ENCODE measurements around the gene LYPD5.
"Not testable (repeated sequence)": the region's sequence is repeated elsewhere in the genome, so short reads cannot be mapped to it uniquely, and the experiment has no call there.

LYPD5 gene

GRCh38 chr19:43780706-43781525 is 21.3 kb downstream of the LYPD5 start, which contains the start of gene KCNN4:
KCNN4 (minus strand) TSS chr19:43780973; CDS start chr19:43780861, 112 bp downstream.
- no peaks in the 10 kb centered on the region for H3K36me3 ChIP-seq (ENCODE audit: control insufficient read depth, insufficient read depth, low read length)
- H3K9ac ChIP-seq (ENCODE audit: low read length) = peak within 1 kb of the TSS; percentile 67
- peak within 1 kb of the TSS; percentile 72 for H3K4me3 ChIP-seq (ENCODE audit: low read length)
- no peak within 1 kb of the TSS for H3K27ac ChIP-seq (ENCODE audit: low read depth, low read length)
- no peaks in the 10 kb centered on the region for H3K4me1 ChIP-seq (ENCODE audit: control insufficient read depth, insufficient read depth, low read length)
- H3K27me3 ChIP-seq (ENCODE audit: control insufficient read depth, insufficient read depth, low read length) = peaks cover 5% of the 10 kb centered on the region

DNA sequence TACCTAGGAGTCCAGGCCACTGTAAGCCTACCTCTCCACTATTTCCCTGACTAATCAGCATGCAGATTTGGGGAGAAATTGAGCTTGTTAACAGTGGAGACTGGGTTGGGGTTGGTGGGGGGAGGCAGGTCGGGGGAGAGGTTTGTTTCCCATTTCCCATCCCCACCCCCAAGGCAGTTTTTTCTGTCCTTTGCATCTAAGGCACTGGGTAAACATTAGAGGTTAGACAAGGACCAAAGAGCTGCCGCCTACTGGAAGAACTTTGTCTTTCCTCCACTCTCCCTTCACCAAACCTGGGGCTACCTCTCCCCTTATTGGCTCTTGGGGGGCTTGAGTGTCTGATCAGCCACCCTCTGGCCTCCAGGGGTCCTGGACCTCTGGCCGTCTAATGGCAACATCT is 22.4 kb downstream of the LYPD5 start:
- no peak overlapping the region for H3K27ac ChIP-seq (ENCODE audit: low read depth, low read length)
- H3K4me1 ChIP-seq (ENCODE audit: control insufficient read depth, insufficient read depth, low read length) = no peaks in the 10 kb centered on the region
- peak overlapping the region; percentile 72 for H3K4me3 ChIP-seq (ENCODE audit: low read length)
- H3K9ac ChIP-seq (ENCODE audit: low read length) = peak overlapping the region; percentile 67
- peaks cover 7% of the 10 kb centered on the region for H3K27me3 ChIP-seq (ENCODE audit: control insufficient read depth, insufficient read depth, low read length)
- H3K36me3 ChIP-seq (ENCODE audit: control insufficient read depth, insufficient read depth, low read length) = no peaks in the 10 kb centered on the region

DNA sequence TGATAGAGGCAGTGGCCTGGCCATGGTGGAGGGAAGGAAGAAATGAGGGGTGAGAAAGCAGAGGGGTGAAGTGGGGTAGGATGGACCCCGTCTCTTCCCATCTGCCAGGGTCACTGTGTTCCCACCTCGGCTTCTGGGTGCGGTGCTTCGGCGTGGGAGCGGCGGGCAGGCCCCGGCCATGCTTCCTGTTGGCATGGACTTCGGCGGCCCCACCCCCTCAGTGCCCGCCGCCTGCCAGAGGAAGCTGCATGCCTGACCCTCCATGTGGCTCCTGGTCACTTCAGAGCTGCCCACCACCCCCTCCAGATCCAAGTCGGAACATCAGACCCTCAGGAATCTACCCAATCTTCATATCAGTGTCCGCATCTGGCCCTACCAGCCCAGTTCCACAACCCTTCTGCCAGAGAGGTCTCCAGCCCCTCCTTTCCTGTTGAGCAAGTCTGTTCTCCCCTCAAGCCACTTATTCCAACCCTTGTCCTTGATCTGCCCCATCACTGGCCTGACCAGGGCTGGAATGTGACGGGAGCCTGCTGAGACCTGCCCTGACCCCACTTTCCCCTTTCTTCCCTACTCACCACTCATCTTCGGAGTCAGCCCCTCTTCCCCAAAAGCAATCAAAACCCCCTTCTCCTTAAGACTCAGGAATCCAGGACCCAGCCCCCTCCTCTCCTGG is 23.0 kb downstream of the LYPD5 start:
- Histone ChIP-seq H3K36me3 (ENCODE audit: control insufficient read depth, insufficient read depth, low read length) (no peaks in the 10 kb centered on the region), H3K4me3 (ENCODE audit: low read length) (peak overlapping the region; percentile 72), H3K27me3 (ENCODE audit: control insufficient read depth, insufficient read depth, low read length) (peaks cover 6% of the 10 kb centered on the region), H3K9ac (ENCODE audit: low read length) (peak overlapping the region; percentile 67), H3K4me1 (ENCODE audit: control insufficient read depth, insufficient read depth, low read length) (no peaks in the 10 kb centered on the region), H3K27ac (ENCODE audit: low read depth, low read length) (no peak overlapping the region)

DNA sequence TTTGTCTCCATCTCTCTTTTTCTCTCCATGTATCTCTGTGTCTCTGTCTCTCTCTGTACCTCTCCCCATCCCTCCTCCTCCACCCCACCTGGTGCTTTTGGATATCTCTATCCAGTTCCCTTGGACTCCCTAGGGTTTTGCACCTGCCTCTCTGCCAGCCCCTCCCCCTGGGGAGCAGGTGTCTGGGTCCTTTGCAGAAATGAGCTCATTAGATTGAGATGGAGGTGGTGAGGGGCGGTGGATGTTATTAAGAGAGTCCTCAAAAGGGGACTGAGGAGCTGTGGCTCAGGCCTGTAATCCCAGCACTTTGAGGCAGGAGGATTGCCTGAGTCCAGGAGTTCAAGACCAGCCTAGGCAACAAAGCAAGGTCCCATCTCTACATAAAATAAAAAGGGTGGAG is 23.6 kb downstream of the LYPD5 start:
- H3K9ac ChIP-seq (ENCODE audit: low read length) = no peak overlapping the region
- H3K36me3 ChIP-seq (ENCODE audit: control insufficient read depth, insufficient read depth, low read length) = no peaks in the 10 kb centered on the region
- H3K4me3 ChIP-seq (ENCODE audit: low read length) = peak overlapping the region; percentile 72
- H3K27ac ChIP-seq (ENCODE audit: low read depth, low read length) = no peak overlapping the region
- H3K4me1 ChIP-seq (ENCODE audit: control insufficient read depth, insufficient read depth, low read length) = no peaks in the 10 kb centered on the region
- peaks cover 5% of the 10 kb centered on the region for H3K27me3 ChIP-seq (ENCODE audit: control insufficient read depth, insufficient read depth, low read length)

- Histone ChIP-seq H3K27ac (ENCODE audit: low read depth, low read length) (no peak overlapping the region), H3K27me3 (ENCODE audit: control insufficient read depth, insufficient read depth, low read length) (peaks cover 5% of the 10 kb centered on the region), H3K36me3 (ENCODE audit: control insufficient read depth, insufficient read depth, low read length) (no peaks in the 10 kb centered on the region), H3K9ac (ENCODE audit: low read length) (no peak overlapping the region), H3K4me3 (ENCODE audit: low read length) (peak overlapping the region; percentile 16), H3K4me1 (ENCODE audit: control insufficient read depth, insufficient read depth, low read length) (no peaks in the 10 kb centered on the region)
Measured at GRCh38 chr19:43777163-43777695, 25.0 kb downstream of the LYPD5 start.

DNA sequence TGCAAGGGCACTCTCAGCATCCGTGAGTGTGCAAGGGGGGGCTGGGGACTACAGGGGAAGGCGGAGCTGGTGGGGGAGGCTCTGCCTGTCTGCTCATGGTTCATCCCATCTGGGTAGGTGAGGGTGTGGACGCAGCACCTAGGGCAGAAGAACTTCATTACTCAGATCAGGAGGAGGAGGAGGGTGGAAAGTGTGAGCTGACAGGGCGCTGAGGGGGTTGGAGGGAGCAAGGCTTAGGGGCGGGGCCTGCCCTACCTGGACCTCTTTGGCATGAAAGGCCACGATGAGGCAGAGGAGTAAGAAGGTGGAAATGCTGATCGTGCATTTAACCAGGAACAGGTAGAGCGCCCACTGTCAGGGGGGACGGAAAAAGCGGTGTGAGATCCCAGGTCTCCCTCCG is 26.0 kb downstream of the LYPD5 start:
- Histone ChIP-seq H3K27me3 (ENCODE audit: control insufficient read depth, insufficient read depth, low read length) (peaks cover 5% of the 10 kb centered on the region), H3K36me3 (ENCODE audit: control insufficient read depth, insufficient read depth, low read length) (no peaks in the 10 kb centered on the region), H3K9ac (ENCODE audit: low read length) (no peak overlapping the region), H3K27ac (ENCODE audit: low read depth, low read length) (no peak overlapping the region), H3K4me1 (ENCODE audit: control insufficient read depth, insufficient read depth, low read length) (no peaks in the 10 kb centered on the region), H3K4me3 (ENCODE audit: low read length) (no peak overlapping the region)

DNA sequence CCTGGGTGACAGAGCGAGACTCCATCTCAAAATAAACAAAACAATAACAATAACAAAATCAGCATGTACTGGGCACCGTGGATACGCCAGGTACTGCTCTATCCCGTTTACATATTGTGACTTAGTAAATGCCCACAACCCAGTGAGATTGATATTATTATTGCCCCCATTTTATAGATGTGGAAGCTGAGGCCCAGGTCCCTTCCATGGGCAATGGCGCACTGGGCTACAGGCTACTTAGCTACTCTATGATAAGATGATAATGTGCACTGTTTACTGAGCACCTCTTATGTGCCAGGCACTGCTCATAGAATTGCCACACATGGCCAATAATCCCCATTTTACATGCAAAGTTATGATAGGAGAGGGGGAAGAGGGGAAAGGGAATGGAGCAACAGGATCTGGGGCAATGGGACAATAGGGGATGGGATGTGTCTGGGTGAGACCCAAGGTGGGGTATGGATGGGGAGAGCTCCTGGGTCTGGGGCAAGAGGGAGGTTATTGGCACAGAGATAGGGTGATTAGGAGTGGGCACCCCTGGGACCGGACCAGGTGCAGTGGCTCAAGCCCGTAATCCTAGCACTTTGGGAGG is 26.9 kb downstream of the LYPD5 start:
- Histone ChIP-seq H3K27me3 (ENCODE audit: control insufficient read depth, insufficient read depth, low read length) (peaks cover 5% of the 10 kb centered on the region), H3K36me3 (ENCODE audit: control insufficient read depth, insufficient read depth, low read length) (no peaks in the 10 kb centered on the region), H3K4me1 (ENCODE audit: control insufficient read depth, insufficient read depth, low read length) (no peaks in the 10 kb centered on the region), H3K9ac (ENCODE audit: low read length) (no peak overlapping the region), H3K27ac (ENCODE audit: low read depth, low read length) (no peak overlapping the region), H3K4me3 (ENCODE audit: low read length) (no peak overlapping the region)

- not testable (repeated sequence) for H3K4me1 ChIP-seq (ENCODE audit: control insufficient read depth, insufficient read depth, low read length); H3K27ac ChIP-seq (ENCODE audit: low read depth, low read length); H3K4me3 ChIP-seq (ENCODE audit: low read length); H3K9ac ChIP-seq (ENCODE audit: low read length); H3K36me3 ChIP-seq (ENCODE audit: control insufficient read depth, insufficient read depth, low read length); H3K27me3 ChIP-seq (ENCODE audit: control insufficient read depth, insufficient read depth, low read length)
Measured at GRCh38 chr19:43774940-43775258, 27.3 kb downstream of the LYPD5 start.

GRCh38 chr19:43774103-43774939 is 27.9 kb downstream of the LYPD5 start:
- Histone ChIP-seq H3K27me3 (ENCODE audit: control insufficient read depth, insufficient read depth, low read length) (peaks cover 3% of the 10 kb centered on the region), H3K4me3 (ENCODE audit: low read length) (no peak overlapping the region), H3K4me1 (ENCODE audit: control insufficient read depth, insufficient read depth, low read length) (no peaks in the 10 kb centered on the region), H3K27ac (ENCODE audit: low read depth, low read length) (no peak overlapping the region), H3K36me3 (ENCODE audit: control insufficient read depth, insufficient read depth, low read length) (no peaks in the 10 kb centered on the region), H3K9ac (ENCODE audit: low read length) (no peak overlapping the region)

DNA sequence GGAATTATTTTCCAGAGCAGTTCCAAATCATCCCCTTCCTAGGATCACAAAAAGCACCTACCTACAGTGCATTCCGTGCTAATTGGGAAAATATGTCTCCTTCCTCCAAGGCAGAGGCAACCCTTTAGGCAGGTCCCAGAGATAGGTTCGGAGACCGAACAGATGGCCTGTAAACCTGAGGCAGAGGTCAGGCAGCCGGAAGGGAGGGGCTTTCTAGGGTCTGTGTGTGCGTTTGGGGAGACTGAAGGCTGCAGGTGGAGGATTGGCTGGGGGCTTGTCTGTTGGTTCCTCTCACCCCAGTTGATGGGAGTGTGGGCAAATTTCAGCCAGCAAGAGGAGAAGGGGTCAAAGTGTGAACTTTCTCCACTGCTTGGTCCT is 28.5 kb downstream of the LYPD5 start:
- Histone ChIP-seq H3K4me3 (ENCODE audit: low read length) (no peak overlapping the region), H3K27ac (ENCODE audit: low read depth, low read length) (no peak overlapping the region), H3K4me1 (ENCODE audit: control insufficient read depth, insufficient read depth, low read length) (no peaks in the 10 kb centered on the region), H3K27me3 (ENCODE audit: control insufficient read depth, insufficient read depth, low read length) (peaks cover 3% of the 10 kb centered on the region), H3K36me3 (ENCODE audit: control insufficient read depth, insufficient read depth, low read length) (no peaks in the 10 kb centered on the region), H3K9ac (ENCODE audit: low read length) (no peak overlapping the region)

DNA sequence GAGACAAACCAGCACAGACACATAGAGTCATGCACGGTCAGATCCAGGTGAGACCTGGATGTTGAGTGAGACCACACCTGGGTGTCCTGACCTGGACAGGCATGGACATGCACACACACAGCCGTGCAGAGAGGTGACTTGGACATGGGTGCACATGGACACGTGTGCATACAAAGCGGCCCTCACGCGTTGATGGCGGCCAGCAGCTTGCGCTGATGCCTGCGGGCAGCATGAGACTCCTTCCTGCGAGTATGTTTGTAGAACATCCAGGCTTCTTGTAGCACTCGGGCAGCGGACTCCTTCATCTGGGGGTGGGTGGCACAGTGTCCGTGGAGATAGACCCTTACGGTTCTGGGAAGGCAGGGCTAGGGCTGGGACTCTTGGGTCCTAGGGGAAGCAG is 33.0 kb downstream of the LYPD5 start:
- no peak overlapping the region for H3K27ac ChIP-seq (ENCODE audit: low read depth, low read length)
- H3K9ac ChIP-seq (ENCODE audit: low read length) = no peak overlapping the region
- H3K27me3 ChIP-seq (ENCODE audit: control insufficient read depth, insufficient read depth, low read length) = no peaks in the 10 kb centered on the region
- no peaks in the 10 kb centered on the region for H3K36me3 ChIP-seq (ENCODE audit: control insufficient read depth, insufficient read depth, low read length)
- no peak overlapping the region for H3K4me3 ChIP-seq (ENCODE audit: low read length)
- H3K4me1 ChIP-seq (ENCODE audit: control insufficient read depth, insufficient read depth, low read length) = no peaks in the 10 kb centered on the region
